Colonic mucosa (tissue), 4 donors: ENCODE results near the gene SELENOT. TPM values are rescaled to one million over a fixed set of nuclear protein-coding genes. Genes with fewer than 3 reads are reported as not detected.
"Not testable (repeated sequence)": the region's sequence is repeated elsewhere in the genome, so short reads cannot be mapped to it uniquely, and the experiment has no call there.

ENCODE experiments used
- DNase-seq: peaks from one replicate; pipeline ENCODE4 v3.0.0-alpha.2; 2020
- H3K27ac ChIP-seq: fragments of 200-600 bp; one replicate; pipeline ENCODE4 v1.8.0; 2021
- H3K27me3 ChIP-seq: fragments of 200-600 bp; one replicate; pipeline ENCODE4 v1.8.0; 2021
- H3K36me3 ChIP-seq: fragments of 200-600 bp; one replicate; pipeline ENCODE4 v1.8.0; 2021
- H3K4me1 ChIP-seq: fragments of 200-600 bp; one replicate; pipeline ENCODE4 v1.8.0; 2021; ENCODE audit warnings: mild to moderate bottlenecking
- H3K4me3 ChIP-seq: fragments of 200-600 bp; one replicate; pipeline ENCODE4 v1.8.0; 2021
- H3K9ac ChIP-seq, 2 donors: one replicate each; pipeline ENCODE4 v1.7.0; 2013; ENCODE audit warnings: control low read depth in 2 of 2, low read depth in 2 of 2, low read length in 2 of 2
- H3K9me3 ChIP-seq: fragments of 200-600 bp; one replicate; pipeline ENCODE4 v1.8.0; 2021
- intact Hi-C: fragments of 100-400 bp; cut with DNase I; formaldehyde crosslinking; loops from one replicate; pipeline ENCODE4 v1.14.1; 2022
- total RNA-seq, 2 donors: library from RNA; stranded (reverse); fragmentation: NEBNext Ultra II Directional in 1 of 2; extraction: Animal tissue kit (Norgen Biotek cat#: 25700) in 1 of 2; gene quantifications; one replicate each; pipeline ENCODE4 v1.2.1, GENCODE V29; 2021
- TF ChIP-seq, protein P1 (sequence below): fragments of 200-600 bp; IDR thresholded peaks from one replicate; pipeline ENCODE4 v1.8.0; 2022; ENCODE audit warnings: antibody characterized with exemption, mild to moderate bottlenecking
- donor health status: healthy.
- donor health status: DM: no; HTN: no; CAD: no.
- donor health status: DM: no; HTN: no; CAD: no.

SELENOT gene
- total RNA-seq, 2 donors from 2014 or later: 114 to 117 TPM

DNA sequence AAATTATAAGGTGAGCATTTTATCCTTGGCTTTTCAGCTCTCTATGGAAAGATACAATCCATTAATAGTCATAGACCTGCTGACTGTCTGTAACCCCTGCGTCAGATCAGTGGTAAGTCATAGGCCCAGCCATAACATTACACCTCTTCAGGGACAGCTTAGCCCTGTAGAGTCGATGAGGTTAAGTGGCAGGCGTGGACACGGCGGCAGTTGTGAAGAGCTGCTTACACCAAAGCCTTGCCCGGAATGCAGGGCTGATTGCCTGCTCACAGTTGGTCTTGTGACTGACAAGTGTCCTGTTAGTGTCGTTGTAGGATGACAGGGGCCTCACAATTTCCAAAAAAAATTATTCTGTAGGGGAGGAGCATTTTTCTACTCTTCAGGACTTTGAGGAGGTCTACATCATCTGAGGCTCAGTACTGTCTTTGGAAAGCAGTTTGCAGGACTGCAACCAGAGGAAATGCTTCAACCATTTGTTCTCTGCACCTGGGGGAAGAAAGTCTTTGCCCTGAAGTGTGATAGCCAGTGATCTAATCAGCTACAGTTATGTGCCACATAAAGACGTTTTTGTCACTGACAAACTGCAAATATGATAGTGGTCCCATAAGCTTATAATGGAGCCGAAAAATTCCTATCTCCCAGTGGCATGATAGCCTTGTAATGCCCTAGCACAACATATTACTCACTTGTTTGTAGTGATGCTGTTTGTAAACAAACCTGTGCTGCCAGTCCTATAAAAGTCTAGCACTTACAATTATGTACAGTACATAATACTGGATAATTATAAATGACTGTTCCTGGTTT lies 14.9 kb upstream of the SELENOT start:
- TF ChIP-seq, protein P1, sequence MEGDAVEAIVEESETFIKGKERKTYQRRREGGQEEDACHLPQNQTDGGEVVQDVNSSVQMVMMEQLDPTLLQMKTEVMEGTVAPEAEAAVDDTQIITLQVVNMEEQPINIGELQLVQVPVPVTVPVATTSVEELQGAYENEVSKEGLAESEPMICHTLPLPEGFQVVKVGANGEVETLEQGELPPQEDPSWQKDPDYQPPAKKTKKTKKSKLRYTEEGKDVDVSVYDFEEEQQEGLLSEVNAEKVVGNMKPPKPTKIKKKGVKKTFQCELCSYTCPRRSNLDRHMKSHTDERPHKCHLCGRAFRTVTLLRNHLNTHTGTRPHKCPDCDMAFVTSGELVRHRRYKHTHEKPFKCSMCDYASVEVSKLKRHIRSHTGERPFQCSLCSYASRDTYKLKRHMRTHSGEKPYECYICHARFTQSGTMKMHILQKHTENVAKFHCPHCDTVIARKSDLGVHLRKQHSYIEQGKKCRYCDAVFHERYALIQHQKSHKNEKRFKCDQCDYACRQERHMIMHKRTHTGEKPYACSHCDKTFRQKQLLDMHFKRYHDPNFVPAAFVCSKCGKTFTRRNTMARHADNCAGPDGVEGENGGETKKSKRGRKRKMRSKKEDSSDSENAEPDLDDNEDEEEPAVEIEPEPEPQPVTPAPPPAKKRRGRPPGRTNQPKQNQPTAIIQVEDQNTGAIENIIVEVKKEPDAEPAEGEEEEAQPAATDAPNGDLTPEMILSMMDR: no peak
- H3K9me3 ChIP-seq: no peaks in the 10 kb centered on the region
- no peaks in the 10 kb centered on the region for H3K4me1 ChIP-seq
- no peak for DNase-seq
- no peaks in the 10 kb centered on the region for H3K36me3 ChIP-seq
- no peak overlapping the region for H3K27ac ChIP-seq
- intact Hi-C loops: no loop called here
- no peak overlapping the region for H3K4me3 ChIP-seq
- H3K27me3 ChIP-seq: no peaks in the 10 kb centered on the region
- no peak overlapping the region for H3K9ac ChIP-seq

DNA sequence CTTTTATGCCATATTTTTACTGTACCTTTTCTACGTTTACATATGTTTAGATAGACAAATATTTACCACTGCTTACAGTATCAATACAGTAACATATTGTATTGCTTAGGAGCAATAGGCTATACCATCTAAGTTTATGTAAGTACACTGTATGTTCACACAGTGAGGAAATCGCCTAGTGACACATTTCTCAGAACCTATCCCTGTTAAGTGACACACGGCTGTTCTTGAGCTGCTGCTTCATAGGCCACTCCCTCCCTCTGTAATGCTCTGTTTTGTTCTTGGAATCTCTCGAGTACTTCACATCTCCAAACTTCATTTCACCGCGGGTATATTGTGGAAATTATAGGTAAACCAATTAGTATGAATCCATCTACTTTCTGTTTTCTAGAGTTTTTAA lies 13.4 kb upstream of the SELENOT start:
- Histone ChIP-seq H3K9ac (no peak overlapping the region), H3K27me3 (no peaks in the 10 kb centered on the region), H3K36me3 (no peaks in the 10 kb centered on the region), H3K4me3 (no peak overlapping the region), H3K4me1 (no peaks in the 10 kb centered on the region), H3K9me3 (no peaks in the 10 kb centered on the region), H3K27ac (no peak overlapping the region)
- no peak for DNase-seq
- TF ChIP-seq, protein P1: no peak
- intact Hi-C loops: no loop called here

DNA sequence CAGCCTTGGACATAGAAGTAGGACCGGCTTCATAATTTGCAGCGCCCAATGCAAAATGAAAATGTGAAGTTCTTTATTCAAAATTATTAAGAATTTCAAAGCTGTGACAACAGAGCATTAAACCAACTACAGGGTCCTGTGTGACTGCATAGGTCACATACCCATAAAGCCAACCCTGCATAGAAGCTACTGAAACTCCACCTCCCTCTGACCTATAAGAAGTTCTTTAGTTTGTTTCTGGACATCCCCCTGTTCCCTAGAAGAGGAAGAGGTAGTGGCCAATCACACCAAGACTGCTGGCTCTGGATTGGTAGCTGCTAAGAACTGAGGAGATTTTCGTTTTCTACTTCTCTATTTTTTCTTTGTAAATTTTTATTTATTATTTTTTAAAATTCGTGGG lies 9.0 kb upstream of the SELENOT start:
- Histone ChIP-seq H3K4me3 (no peak overlapping the region), H3K27me3 (no peaks in the 10 kb centered on the region), H3K4me1 (no peaks in the 10 kb centered on the region), H3K9ac (no peak overlapping the region), H3K36me3 (no peaks in the 10 kb centered on the region), H3K9me3 (no peaks in the 10 kb centered on the region), H3K27ac (no peak overlapping the region)
- intact Hi-C loops: no loop called here
- TF ChIP-seq, protein P1: no peak
- no peak for DNase-seq

DNA sequence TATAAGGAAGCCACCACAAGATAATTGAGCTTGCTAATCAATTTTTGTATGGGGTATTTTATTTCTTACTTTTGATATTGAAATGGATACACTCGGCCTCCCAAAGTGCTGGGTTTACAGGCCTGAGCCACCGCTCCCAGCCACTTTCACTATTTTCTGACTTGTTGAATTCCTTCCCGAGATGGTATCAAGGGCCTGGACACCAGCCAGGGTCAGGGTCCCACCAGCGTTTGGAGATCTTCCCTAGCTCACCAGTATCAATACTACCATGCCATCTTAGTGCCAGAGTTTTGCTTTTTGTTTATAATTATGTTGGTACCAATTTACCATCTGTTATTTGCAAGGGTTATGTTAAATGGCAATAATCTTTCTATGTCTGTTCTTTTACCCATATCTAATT lies 5.5 kb upstream of the SELENOT start:
- Histone ChIP-seq H3K27me3 (no peaks in the 10 kb centered on the region), H3K4me1 (no peaks in the 10 kb centered on the region), H3K27ac (no peak overlapping the region), H3K9ac (no peak overlapping the region), H3K36me3 (no peaks in the 10 kb centered on the region), H3K9me3 (no peaks in the 10 kb centered on the region), H3K4me3 (no peak overlapping the region)
- no peak for DNase-seq
- TF ChIP-seq, protein P1: no peak
- intact Hi-C loops: no loop called here

DNA sequence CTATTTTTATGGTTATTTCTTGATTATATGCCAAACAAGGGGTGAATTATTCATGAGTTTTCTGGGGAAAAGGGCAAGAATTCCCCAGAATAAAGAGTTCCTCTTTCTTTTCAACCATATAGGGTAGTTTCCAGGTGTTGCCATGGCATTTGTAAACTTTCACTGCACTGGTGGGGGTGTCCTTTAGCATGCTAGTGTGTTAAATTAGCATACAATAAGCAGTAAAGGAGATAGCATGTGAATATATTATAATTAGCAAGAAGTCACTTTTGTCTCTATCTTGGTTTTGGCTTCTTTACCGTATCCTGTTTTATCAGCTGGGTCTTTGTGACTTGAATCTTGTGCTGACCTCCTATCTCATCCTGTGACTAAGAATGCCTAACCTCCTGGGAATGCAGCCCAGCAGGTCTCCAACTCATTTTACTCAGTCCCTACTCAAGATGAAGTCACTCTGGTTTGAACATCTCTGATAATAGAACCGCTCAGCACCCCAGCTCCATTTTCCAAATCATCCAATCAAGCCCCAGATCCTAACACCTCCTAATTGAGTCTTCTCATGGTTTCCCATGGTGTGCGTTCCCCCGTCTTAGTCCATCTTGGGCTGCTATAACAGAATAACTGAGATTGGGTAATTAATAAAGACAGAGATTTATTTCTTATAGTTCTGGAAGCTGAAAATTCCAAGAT lies 3.4 kb upstream of the SELENOT start:
- TF ChIP-seq, protein P1: no peak
- Histone ChIP-seq H3K27me3 (no peaks in the 10 kb centered on the region), H3K36me3 (no peaks in the 10 kb centered on the region), H3K9ac (no peak overlapping the region), H3K27ac (no peak overlapping the region), H3K4me1 (peaks cover 6% of the 10 kb centered on the region), H3K9me3 (no peaks in the 10 kb centered on the region), H3K4me3 (no peak overlapping the region)
- intact Hi-C loops: loop anchor here (10.0 kb wide), 1 partner anchor 105 kb away; the partner anchor contains the start of gene ERICH6
- no peak for DNase-seq

DNA sequence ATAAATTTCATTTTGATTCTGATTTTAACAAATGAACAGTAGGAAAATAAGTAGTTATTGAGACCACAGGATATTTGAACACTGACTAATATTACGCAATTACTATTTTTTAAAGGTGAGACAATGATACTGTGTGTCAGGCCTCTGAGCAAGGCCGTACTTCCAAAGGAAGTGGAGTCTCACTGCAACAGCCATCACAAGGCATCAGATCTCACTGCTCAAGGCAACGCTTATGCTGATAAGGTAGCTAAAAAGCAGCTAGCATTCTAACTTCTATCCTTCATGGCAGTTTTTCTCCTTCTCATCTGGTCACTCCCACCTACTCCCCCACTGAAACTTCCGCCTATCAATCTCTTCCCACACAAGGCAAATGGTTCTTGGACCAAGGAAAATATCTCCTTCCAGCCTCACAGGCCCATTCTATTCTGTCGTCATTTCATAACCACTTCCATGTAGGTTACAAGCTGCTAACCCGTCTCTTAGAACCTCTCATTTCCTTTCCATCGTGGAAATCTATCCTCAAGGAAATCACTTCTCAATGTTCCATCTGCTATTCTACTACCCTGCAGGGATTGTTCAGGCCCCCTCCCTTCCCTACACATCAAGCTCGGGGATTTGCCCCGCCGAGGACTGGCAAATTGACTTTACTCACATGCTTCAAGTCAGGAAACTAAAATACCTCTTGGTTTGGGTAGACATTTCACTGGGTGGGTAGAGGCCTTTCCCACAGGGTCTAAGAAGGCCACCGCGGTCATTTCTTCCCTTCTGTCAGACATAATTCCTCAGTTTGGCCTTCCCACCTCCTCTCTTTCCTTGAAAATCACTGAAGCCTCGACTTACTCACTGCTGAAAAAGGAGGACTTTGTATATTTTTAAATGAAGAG lies 2.2 kb upstream of the SELENOT start:
- not testable (repeated sequence) for DNase-seq, H3K27ac ChIP-seq, H3K27me3 ChIP-seq, H3K9me3 ChIP-seq, H3K9ac ChIP-seq, H3K4me3 ChIP-seq, H3K36me3 ChIP-seq
- peaks cover 11% of the 10 kb centered on the region for H3K4me1 ChIP-seq
- intact Hi-C loops: loop anchor here (10.0 kb wide), 1 partner anchor 104 kb away; the partner anchor contains the start of gene ERICH6
